Subcutaneous abdominal adipose tissue (tissue), 5 donors: ENCODE data around the gene HOXD8.
A peak's percentile ranks its signal among the peaks of the same experiment; 100 is the strongest.

Experiments used
- H3K27ac ChIP-seq: one replicate; pipeline ENCODE4 v1.7.0; 2013; ENCODE audit warnings: low read depth, mild to moderate bottlenecking, inconsistent platforms, low read length, moderate library complexity
- H3K27me3 ChIP-seq, 5 donors: one replicate each; pipeline ENCODE4 v1.7.0; 2013; ENCODE audit warnings: low read length in 5 of 5, inconsistent platforms in 1 of 5; ENCODE audit not compliant: control insufficient read depth in 5 of 5, insufficient read depth in 4 of 5
- H3K36me3 ChIP-seq, 5 donors: one replicate each; pipeline ENCODE4 v1.7.0; 2013; ENCODE audit warnings: low read length in 5 of 5; ENCODE audit not compliant: control insufficient read depth in 5 of 5, insufficient read depth in 5 of 5
- H3K4me1 ChIP-seq, 5 donors: one replicate each; pipeline ENCODE4 v1.7.0; 2013; ENCODE audit warnings: low read length in 5 of 5, mild to moderate bottlenecking in 3 of 5, moderate library complexity in 1 of 5; ENCODE audit not compliant: control insufficient read depth in 5 of 5, insufficient read depth in 5 of 5
- H3K4me3 ChIP-seq, 5 donors: one replicate each; pipeline ENCODE4 v1.7.0; 2013; ENCODE audit warnings: low read length in 5 of 5, low read depth in 1 of 5
- H3K9ac ChIP-seq, 5 donors: one replicate each; pipeline ENCODE4 v1.7.0; 2013; ENCODE audit warnings: low read length in 5 of 5, mild to moderate bottlenecking in 4 of 5, moderate library complexity in 3 of 5
- H3K9me3 ChIP-seq, 5 donors: one replicate each; pipeline ENCODE4 v1.7.0; 2013; ENCODE audit warnings: low read length in 5 of 5; ENCODE audit not compliant: control insufficient read depth in 5 of 5
- donor health status: healthy.
- donor health status: healthy.
- donor health status: healthy.
- donor health status: healthy.
- donor health status: healthy.

The HOXD8 gene

GRCh38 chr2:176124110-176124946 lies 5.2 kb upstream of the HOXD8 start:
- H3K27ac ChIP-seq: no peak overlapping the region
- peaks cover 27 to 62% (median 32%) of the 10 kb centered on the region in 5 donors for H3K27me3 ChIP-seq
- peak overlapping the region in 4 of 5 donors; percentile 64 to 82 (median 74) for H3K4me3 ChIP-seq
- H3K9me3 ChIP-seq: no peaks in the 10 kb centered on the region
- H3K36me3 ChIP-seq: no peaks in the 10 kb centered on the region
- no peak overlapping the region for H3K9ac ChIP-seq
- H3K4me1 ChIP-seq: peaks cover 2 to 42% (median 39%) of the 10 kb centered on the region in 5 donors

DNA sequence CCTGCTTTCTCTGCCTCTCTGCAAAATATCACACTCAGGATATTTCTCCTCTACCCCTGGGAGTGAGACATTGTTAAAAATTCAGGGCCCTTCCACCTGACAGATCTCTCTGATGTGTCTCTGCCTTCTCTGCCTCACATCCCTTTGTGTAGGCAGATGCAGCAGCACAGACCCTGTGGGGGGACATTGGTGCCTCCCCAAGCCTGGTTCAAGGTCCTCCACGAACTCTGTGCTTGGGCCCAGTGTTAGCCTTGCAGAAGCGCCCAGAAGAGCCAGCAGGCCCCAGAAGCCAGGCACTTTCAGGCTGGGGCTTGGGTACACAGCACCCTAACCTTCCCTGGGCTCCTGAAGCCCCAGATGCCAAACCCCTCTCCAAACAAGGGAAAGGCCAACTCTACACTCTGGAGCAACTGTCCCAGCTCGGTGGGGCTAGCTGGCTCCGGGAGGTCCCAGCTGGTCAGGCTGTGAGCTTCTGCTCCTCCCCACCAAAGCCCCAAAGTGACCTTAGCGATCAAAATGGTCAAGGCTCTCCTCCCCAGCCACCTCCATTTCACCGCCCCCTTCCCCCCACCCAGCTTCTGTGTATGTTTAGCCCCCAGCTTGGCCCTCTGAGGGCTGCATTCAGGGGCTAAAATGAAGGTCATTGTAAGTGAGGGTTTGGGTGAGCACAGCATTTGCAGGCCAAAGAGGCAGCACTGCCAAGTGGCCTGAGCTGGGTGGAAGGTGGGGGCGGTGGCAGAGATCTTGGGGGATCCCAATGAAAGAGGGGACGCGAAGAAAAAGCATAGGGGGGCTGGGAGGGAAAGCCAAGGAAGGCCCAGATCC lies 4.3 kb upstream of the HOXD8 start:
- Histone ChIP-seq H3K9ac (no peak overlapping the region), H3K27ac (no peak overlapping the region), H3K27me3 (peaks cover 20 to 54% (median 25%) of the 10 kb centered on the region in 5 donors), H3K4me1 (peaks cover 2 to 43% (median 39%) of the 10 kb centered on the region in 5 donors), H3K4me3 (no peak overlapping the region), H3K9me3 (no peaks in the 10 kb centered on the region), H3K36me3 (no peaks in the 10 kb centered on the region)

DNA sequence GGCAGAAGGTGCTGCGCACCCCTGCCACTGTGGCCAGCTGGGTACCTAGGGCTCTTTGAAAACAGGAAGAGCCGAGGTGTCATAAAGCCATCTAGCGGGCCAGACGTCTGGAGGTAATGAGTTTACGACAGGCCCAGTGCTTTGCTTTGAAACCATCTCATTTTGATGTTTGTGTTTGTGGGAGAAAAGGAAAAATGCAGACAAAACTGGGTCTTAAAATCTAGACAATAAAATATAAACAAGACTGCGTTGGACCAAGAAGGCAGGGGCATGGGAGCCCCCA lies 3.8 kb upstream of the HOXD8 start:
- H3K4me3 ChIP-seq: no peak overlapping the region
- H3K27me3 ChIP-seq: peaks cover 15 to 51% (median 22%) of the 10 kb centered on the region in 5 donors
- no peak overlapping the region for H3K27ac ChIP-seq
- H3K9ac ChIP-seq: no peak overlapping the region
- no peaks in the 10 kb centered on the region for H3K36me3 ChIP-seq
- peaks cover under 1 to 45% (median 42%) of the 10 kb centered on the region in 5 donors for H3K4me1 ChIP-seq
- no peaks in the 10 kb centered on the region for H3K9me3 ChIP-seq

- Histone ChIP-seq H3K36me3 (no peaks in the 10 kb centered on the region), H3K27ac (no peak overlapping the region), H3K27me3 (peaks cover 4 to 44% (median 12%) of the 10 kb centered on the region in 5 donors), H3K4me3 (peak overlapping the region in 2 of 5 donors; percentile 11 to 32), H3K9ac (no peak overlapping the region), H3K4me1 (peaks cover 0 to 48% (median 45%) of the 10 kb centered on the region in 5 donors), H3K9me3 (no peaks in the 10 kb centered on the region)
Observed at GRCh38 chr2:176126929-176127773, 2.4 kb upstream of the HOXD8 start.

DNA sequence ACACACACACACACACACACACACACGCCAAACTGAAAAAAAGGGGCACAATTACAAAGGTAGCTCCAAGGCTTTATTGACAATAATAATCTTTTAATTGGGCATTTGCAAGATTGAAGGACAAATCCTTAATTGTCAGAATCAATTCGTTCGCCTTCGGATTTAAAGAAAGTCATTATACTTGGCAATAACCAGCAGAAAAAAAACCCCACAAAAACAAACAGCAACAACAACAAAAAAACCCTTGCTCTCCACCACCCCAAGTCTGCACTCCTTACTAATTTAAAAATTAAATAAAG lies 1.8 kb upstream of the HOXD8 start:
- Histone ChIP-seq H3K4me1 (peaks cover 0 to 45% (median 43%) of the 10 kb centered on the region in 5 donors), H3K4me3 (no peak overlapping the region), H3K27ac (no peak overlapping the region), H3K36me3 (no peaks in the 10 kb centered on the region), H3K27me3 (peaks cover 4 to 43% (median 12%) of the 10 kb centered on the region in 5 donors), H3K9ac (no peak overlapping the region), H3K9me3 (no peaks in the 10 kb centered on the region)

DNA sequence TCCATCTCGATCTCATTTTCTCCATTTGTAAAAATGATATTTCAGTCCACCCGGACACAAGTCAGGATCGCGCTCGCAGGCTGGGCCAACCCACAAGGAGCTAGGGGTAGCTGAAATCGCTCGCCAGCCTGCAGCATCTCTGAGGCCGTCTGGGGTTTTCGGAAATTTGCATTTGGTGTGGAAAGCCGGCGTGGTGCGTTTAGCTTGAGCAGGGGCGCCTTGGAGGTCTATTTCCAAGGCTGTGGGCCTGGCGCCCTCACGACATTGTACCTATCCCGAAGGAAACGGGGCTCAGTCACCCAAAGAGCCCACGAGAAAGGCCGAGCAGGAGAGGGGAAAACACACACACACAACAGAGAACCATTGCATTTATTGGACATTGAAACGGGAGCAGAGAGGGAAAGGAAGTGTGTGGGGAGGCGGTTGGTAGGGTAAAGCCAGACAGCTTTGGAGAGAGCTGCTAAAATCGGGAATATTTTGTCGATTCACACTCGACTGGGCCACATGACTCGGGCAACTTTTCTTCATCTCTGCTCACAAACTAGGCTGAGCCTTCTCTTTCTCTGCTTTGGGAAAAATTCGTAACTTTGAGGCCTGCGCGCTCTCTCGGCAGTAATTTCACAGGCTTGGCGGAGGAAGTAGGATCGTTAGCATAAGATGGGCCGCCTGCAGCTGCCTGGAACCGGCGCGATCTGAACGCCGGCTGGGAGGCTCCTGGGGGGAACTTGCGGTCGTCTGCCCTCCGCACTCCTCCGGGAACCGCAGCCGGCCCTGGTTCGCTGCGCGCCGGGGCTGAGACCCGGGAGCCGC lies 1.1 kb upstream of the HOXD8 start:
- H3K27ac ChIP-seq: peak overlapping the region; percentile 62
- H3K9ac ChIP-seq: peak overlapping the region in 3 of 5 donors; percentile 45 to 59 (median 53)

DNA sequence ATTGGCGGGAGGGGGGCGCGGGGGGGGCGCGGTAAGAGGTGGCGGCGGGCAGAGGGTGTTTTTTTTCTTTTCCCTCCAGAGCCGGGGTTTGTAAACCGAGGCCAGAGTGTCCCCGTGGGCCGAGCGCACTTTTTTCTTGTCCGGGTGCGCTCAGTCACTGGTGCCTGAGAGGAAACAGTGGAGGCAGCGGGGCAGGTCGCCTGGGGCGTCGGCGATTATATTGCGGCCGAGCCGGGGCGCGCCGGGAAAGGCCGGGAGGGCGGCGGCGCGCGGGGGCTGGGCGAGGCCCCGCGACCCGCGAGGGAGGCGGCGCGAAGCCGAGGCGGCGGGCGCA lies 275 bp downstream of the HOXD8 start:
- Histone ChIP-seq H3K4me3 (peak overlapping the region in 4 of 5 donors; percentile 41 to 83 (median 71)), H3K36me3 (no peaks in the 10 kb centered on the region), H3K27me3 (peaks cover 0 to 39% (median 7%) of the 10 kb centered on the region in 5 donors), H3K27ac (peak overlapping the region; percentile 62), H3K4me1 (peaks cover 0 to 49% (median 40%) of the 10 kb centered on the region in 5 donors), H3K9me3 (no peaks in the 10 kb centered on the region), H3K9ac (peak overlapping the region in 1 of 5 donors; percentile 62)

More for the DNA sequence above, 1.1 kb upstream of the HOXD8 start:
- Histone ChIP-seq H3K9me3 (no peaks in the 10 kb centered on the region), H3K36me3 (no peaks in the 10 kb centered on the region), H3K4me1 (peaks cover 0 to 45% (median 42%) of the 10 kb centered on the region in 5 donors), H3K4me3 (peak overlapping the region; percentile 44 to 73 (median 63)), H3K27me3 (peaks cover 4 to 44% (median 10%) of the 10 kb centered on the region in 5 donors)

DNA sequence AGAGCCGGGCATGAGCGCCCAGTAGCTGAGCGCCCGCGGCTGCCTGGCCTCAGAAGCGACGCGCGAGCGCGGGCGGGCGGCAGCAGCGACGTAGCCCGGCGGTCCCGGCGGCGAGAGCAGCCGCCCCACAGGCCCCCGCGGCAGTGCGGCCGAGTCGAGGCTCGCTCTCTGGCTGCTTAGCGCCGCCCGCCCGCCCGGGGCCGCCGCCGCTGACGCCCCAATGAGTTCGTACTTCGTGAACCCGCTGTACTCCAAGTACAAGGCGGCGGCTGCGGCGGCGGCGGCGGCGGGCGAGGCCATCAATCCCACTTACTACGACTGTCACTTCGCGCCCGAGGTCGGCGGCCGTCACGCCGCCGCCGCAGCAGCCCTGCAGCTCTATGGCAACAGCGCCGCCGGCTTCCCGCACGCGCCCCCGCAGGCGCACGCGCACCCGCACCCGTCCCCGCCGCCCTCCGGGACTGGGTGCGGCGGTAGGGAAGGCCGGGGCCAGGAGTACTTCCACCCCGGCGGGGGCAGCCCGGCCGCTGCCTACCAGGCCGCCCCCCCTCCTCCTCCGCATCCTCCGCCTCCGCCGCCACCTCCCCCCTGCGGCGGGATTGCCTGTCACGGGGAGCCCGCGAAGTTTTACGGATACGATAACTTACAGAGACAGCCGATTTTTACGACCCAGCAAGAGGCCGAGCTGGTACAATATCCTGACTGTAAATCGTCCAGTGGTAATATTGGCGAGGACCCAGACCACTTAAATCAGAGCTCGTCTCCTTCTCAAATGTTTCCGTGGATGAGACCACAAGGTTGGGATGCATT lies 847 bp downstream of the HOXD8 start:
- peak overlapping the region; percentile 40 to 79 (median 62) for H3K9ac ChIP-seq
- peaks cover 1 to 54% (median 44%) of the 10 kb centered on the region in 5 donors for H3K4me1 ChIP-seq
- peaks cover 0 to 36% (median 2%) of the 10 kb centered on the region in 5 donors for H3K27me3 ChIP-seq
- no peaks in the 10 kb centered on the region for H3K9me3 ChIP-seq
- no peaks in the 10 kb centered on the region for H3K36me3 ChIP-seq
- peak overlapping the region; percentile 79 for H3K27ac ChIP-seq
- H3K4me3 ChIP-seq: peak overlapping the region; percentile 57 to 83 (median 73)
